Endodermal cell (in vitro differentiated cells): ENCODE results near the gene SEMA6C. TPM values are rescaled to one million over a fixed set of nuclear protein-coding genes. Genes with fewer than 3 reads are reported as not detected.
A peak's percentile ranks its signal among the peaks of the same experiment; 100 is the strongest.

Source experiments
- DNase-seq: peaks from one replicate; pipeline ENCODE4 v3.0.0-alpha.2; 2017
- H3K27ac ChIP-seq: 2 replicates; pipeline ENCODE4 v1.5.1; 2013; ENCODE audit warnings: mild to moderate bottlenecking, low read depth, low read length, moderate library complexity
- H3K27me3 ChIP-seq: 2 replicates; pipeline ENCODE4 v1.6.1; 2013; ENCODE audit warnings: mild to moderate bottlenecking, low read length, moderate library complexity; ENCODE audit not compliant: insufficient read depth, control insufficient read depth, poor library complexity, severe bottlenecking
- H3K36me3 ChIP-seq: 2 replicates; pipeline ENCODE4 v1.7.0; 2013; ENCODE audit warnings: mild to moderate bottlenecking, low read length, moderate library complexity; ENCODE audit not compliant: control insufficient read depth, insufficient read depth
- H3K4me1 ChIP-seq: one replicate; pipeline ENCODE4 v1.7.0; 2013; ENCODE audit warnings: low read length; ENCODE audit not compliant: control insufficient read depth, insufficient read depth
- H3K4me3 ChIP-seq: 2 replicates; pipeline ENCODE4 v1.5.1; 2013; ENCODE audit warnings: mild to moderate bottlenecking, low read length, moderate library complexity
- H3K9ac ChIP-seq: 2 replicates; pipeline ENCODE4 v1.6.1; 2013; ENCODE audit warnings: mild to moderate bottlenecking, low read length, moderate library complexity; ENCODE audit not compliant: poor library complexity, severe bottlenecking; ENCODE audit errors: extremely low read depth
- H3K9me3 ChIP-seq: 2 replicates; pipeline ENCODE4 v1.6.1; 2013; ENCODE audit warnings: mild to moderate bottlenecking, low read length, moderate library complexity; ENCODE audit not compliant: control insufficient read depth
- H3K27ac Mint-ChIP-seq: 2 replicates; pipeline ENCODE4 v1.8.0; 2020; ENCODE audit warnings: mixed read lengths
- H3K27me3 Mint-ChIP-seq: 2 replicates; pipeline ENCODE4 v1.8.0; 2021; ENCODE audit warnings: mild to moderate bottlenecking, mixed read lengths; ENCODE audit not compliant: insufficient read depth
- H3K36me3 Mint-ChIP-seq: 2 replicates; pipeline ENCODE4 v1.8.0; 2020; ENCODE audit warnings: low read depth, mixed read lengths
- H3K4me1 Mint-ChIP-seq: 2 replicates; pipeline ENCODE4 v1.8.0; 2020; ENCODE audit warnings: mixed read lengths
- H3K4me3 Mint-ChIP-seq: 2 replicates; pipeline ENCODE4 v1.8.0; 2020; ENCODE audit warnings: mild to moderate bottlenecking, moderate library complexity, mixed read lengths
- H3K9me3 Mint-ChIP-seq: 2 replicates; pipeline ENCODE4 v1.8.0; 2020; ENCODE audit warnings: mild to moderate bottlenecking, mixed read lengths
- CTCF ChIP-seq: fragments of 200-600 bp; sonication (generic); conservative IDR thresholded peaks from 2 replicates; pipeline ENCODE4 v1.5.0; 2021; ENCODE audit warnings: antibody characterized with exemption, mild to moderate bottlenecking
- WGBS, 2 experiments: methylation state at CpG; one replicate each; pipeline versions ENCODE4 v1.1.5 to v1.1.7; 2013; ENCODE audit warnings: missing lambda C conversion rate in 2 of 2, mixed read lengths in 1 of 2; ENCODE audit not compliant: insufficient coverage in 1 of 2, insufficient read length in 1 of 2; 5-methylcytosine and 5-hydroxymethylcytosine counted together
- total RNA-seq, 2 donors: library from RNA; stranded (reverse); fragmentation: NEBNext Ultra II Directional in 1 of 2; extraction: Animal tissue kit (Norgen Biotek cat#: 25700) in 1 of 2; gene quantifications; 2 replicates in 1 of 2; 3 replicates in 1 of 2; pipeline ENCODE4 v1.2.1, GENCODE V29; 2021

SEMA6C gene
- total RNA-seq, 2 donors from 2014 or later = 23.8 to 26.5 TPM

DNA sequence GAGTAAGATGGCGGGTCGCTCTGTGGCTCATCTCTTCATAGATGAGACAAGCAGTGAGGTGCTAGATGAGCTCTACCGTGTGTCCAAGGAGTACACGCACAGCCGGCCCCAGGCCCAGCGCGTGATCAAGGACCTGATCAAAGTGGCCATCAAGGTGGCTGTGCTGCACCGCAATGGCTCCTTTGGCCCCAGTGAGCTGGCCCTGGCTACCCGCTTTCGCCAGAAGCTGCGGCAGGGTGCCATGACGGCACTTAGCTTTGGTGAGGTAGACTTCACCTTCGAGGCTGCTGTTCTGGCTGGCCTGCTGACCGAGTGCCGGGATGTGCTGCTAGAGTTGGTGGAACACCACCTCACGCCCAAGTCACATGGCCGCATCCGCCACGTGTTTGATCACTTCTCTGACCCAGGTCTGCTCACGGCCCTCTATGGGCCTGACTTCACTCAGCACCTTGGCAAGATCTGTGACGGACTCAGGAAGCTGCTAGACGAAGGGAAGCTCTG, 12.4 kb upstream of the SEMA6C start:
- peak; percentile 32 for TF ChIP-seq CTCF
- WGBS, 2 experiments = 94 to 96% methylated on average over 22 of the region's 22 CpGs

GRCh38 chr1:151158326-151158725, 11.9 kb upstream of the SEMA6C start:
- Mint-ChIP-seq H3K27me3 (no peaks in the 10 kb centered on the region), H3K36me3 (peaks cover 32% of the 10 kb centered on the region), H3K4me1 (peaks cover 2% of the 10 kb centered on the region), H3K9me3 (no peaks in the 10 kb centered on the region), H3K27ac (peak overlapping the region; percentile 52), H3K4me3 (no peak overlapping the region)
- no peak for TF ChIP-seq CTCF
- Histone ChIP-seq H3K27ac (no peak overlapping the region), H3K27me3 (no peaks in the 10 kb centered on the region), H3K9ac (no peak overlapping the region), H3K36me3 (peaks cover 45% of the 10 kb centered on the region), H3K9me3 (no peaks in the 10 kb centered on the region), H3K4me1 (no peaks in the 10 kb centered on the region), H3K4me3 (no peak overlapping the region)
- DNase-seq = no peak
- 95 to 100% methylated on average over 1 to 5 of the region's 5 CpGs for WGBS, 2 experiments

More for the DNA sequence above, 12.4 kb upstream of the SEMA6C start:
- Histone ChIP-seq H3K27me3 (no peaks in the 10 kb centered on the region), H3K9me3 (no peaks in the 10 kb centered on the region), H3K36me3 (peaks cover 45% of the 10 kb centered on the region), H3K9ac (no peak overlapping the region), H3K4me1 (no peaks in the 10 kb centered on the region), H3K27ac (no peak overlapping the region), H3K4me3 (no peak overlapping the region)
- Mint-ChIP-seq H3K27ac (peak overlapping the region; percentile 87), H3K9me3 (no peaks in the 10 kb centered on the region), H3K4me1 (peaks cover 2% of the 10 kb centered on the region), H3K4me3 (no peak overlapping the region), H3K27me3 (no peaks in the 10 kb centered on the region), H3K36me3 (peaks cover 32% of the 10 kb centered on the region)
- peak; percentile 57 for DNase-seq

- no peak for TF ChIP-seq CTCF
- Mint-ChIP-seq H3K36me3 (peaks cover 32% of the 10 kb centered on the region), H3K4me3 (no peak overlapping the region), H3K27me3 (no peaks in the 10 kb centered on the region), H3K9me3 (no peaks in the 10 kb centered on the region), H3K27ac (no peak overlapping the region), H3K4me1 (peaks cover 2% of the 10 kb centered on the region)
- WGBS, 2 experiments = 90 to 92% methylated on average over 6 of the region's 6 CpGs
- Histone ChIP-seq H3K4me3 (no peak overlapping the region), H3K4me1 (no peaks in the 10 kb centered on the region), H3K27me3 (no peaks in the 10 kb centered on the region), H3K27ac (no peak overlapping the region), H3K36me3 (peaks cover 45% of the 10 kb centered on the region), H3K9me3 (no peaks in the 10 kb centered on the region), H3K9ac (no peak overlapping the region)
- no peak for DNase-seq
These were observed 10.7 kb upstream of the SEMA6C start for GRCh38 chr1:151157067-151157531.
